NT2/D1 (cell line): ENCODE results near the gene SOX11.
"Not testable (repeated sequence)": the region's sequence is repeated elsewhere in the genome, so short reads cannot be mapped to it uniquely, and the experiment has no call there.

Experiments
- DNase-seq: peaks from one replicate; pipeline ENCODE4 v3.0.0-alpha.2; 2011; ENCODE audit warnings: low read depth, low spot score
- H3K27me3 ChIP-seq: 2 replicates; pipeline ENCODE4 v1.6.0; 2011; ENCODE audit warnings: mild to moderate bottlenecking; ENCODE audit not compliant: insufficient read length, insufficient read depth
- H3K36me3 ChIP-seq: 2 replicates; pipeline ENCODE4 v1.6.1; 2011; ENCODE audit warnings: mild to moderate bottlenecking, low read length, mixed read lengths; ENCODE audit not compliant: insufficient read depth, insufficient read length
- H3K4me1 ChIP-seq: 2 replicates; pipeline ENCODE4 v1.5.1; 2011; ENCODE audit not compliant: insufficient read depth, insufficient read length
- H3K4me3 ChIP-seq: 2 replicates; pipeline ENCODE4 v1.5.1; 2011; ENCODE audit warnings: low read depth; ENCODE audit not compliant: insufficient read length
- H3K9ac ChIP-seq: 2 replicates; pipeline ENCODE4 v1.6.0; 2011; ENCODE audit warnings: low read depth; ENCODE audit not compliant: insufficient read length
- H3K9me3 ChIP-seq: 2 replicates; pipeline ENCODE4 v1.5.1; 2011; ENCODE audit warnings: mild to moderate bottlenecking, low read length; ENCODE audit not compliant: insufficient read depth
- SUZ12 ChIP-seq: IDR thresholded peaks from 2 replicates; pipeline ENCODE4 v1.6.1; 2011; ENCODE audit not compliant: insufficient read length, insufficient read depth; ENCODE audit errors: extremely low read depth
- YY1 ChIP-seq: IDR thresholded peaks from 2 replicates; pipeline ENCODE4 v1.6.1; 2011; ENCODE audit not compliant: insufficient read length, insufficient read depth
- ZNF274 ChIP-seq: IDR thresholded peaks from 2 replicates; pipeline ENCODE4 v1.6.1; 2011; ENCODE audit warnings: mild to moderate bottlenecking, low read depth, low read length

SOX11 gene

DNA sequence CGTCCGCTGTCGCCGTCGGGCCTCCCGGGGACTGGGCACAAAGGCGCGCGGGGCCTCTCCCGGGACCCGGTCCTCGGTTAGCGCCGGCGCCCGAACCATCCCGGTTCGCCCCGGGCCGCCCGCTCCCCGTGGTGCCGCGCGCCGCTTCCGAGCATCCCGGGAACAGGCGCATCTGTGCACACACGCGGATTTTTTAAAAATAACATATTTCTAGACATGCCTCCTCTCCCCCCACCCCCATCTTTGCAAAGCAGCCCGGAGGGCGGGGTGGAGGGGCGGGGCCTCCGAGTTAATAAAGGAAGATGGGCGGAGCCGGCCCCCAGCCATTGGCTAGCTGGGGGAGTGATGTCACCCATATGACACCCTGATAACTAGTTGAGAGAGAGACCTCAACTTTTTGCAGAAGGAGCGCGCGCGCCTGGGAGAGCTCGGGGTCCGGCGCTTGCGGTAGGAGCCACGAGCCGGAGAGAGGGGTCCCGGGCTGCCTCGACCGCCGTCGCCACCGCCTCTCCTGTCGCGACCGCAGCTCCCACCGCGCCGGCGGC, at the start of gene SOX11:
Gene SOX11, plus strand, starts transcription at position 400 of the 545 bp plus-strand sequence. CDS start 338 bp downstream, outside the sequence.
- peak within 1 kb of the TSS; percentile 92 for H3K9ac ChIP-seq
- H3K36me3 ChIP-seq: peaks cover 5% of the 10 kb centered on the region
- TF ChIP-seq ZNF274: no peak
- TF ChIP-seq SUZ12: no peak
- no peak for TF ChIP-seq YY1
- peak; percentile 90 for DNase-seq
- no peaks in the 10 kb centered on the region for H3K27me3 ChIP-seq
- peak within 1 kb of the TSS; percentile 89 for H3K4me3 ChIP-seq
- H3K4me1 ChIP-seq: no peaks in the 10 kb centered on the region
- no peaks in the 10 kb centered on the region for H3K9me3 ChIP-seq

DNA sequence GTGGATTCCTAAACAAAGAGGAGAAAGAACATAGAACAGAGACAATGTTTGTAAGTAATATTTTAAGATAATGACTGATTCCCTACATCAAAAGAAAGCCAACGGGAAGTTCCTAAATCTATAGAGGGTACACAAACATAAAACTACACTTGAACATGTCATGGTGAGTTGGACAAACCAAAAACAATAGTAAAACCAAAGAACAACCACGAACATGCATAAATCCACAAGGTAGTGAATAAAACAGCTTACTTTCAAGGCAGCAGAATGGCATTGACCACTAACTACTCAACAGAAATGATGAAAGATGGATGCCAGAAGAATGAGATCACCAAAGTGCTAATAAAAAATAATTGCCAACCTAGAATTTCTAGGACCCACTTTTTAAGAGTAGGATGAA, 39.5 kb upstream of the SOX11 start:
- not testable (repeated sequence) for H3K9me3 ChIP-seq, DNase-seq, H3K4me1 ChIP-seq, H3K36me3 ChIP-seq, H3K27me3 ChIP-seq, H3K9ac ChIP-seq, H3K4me3 ChIP-seq

DNA sequence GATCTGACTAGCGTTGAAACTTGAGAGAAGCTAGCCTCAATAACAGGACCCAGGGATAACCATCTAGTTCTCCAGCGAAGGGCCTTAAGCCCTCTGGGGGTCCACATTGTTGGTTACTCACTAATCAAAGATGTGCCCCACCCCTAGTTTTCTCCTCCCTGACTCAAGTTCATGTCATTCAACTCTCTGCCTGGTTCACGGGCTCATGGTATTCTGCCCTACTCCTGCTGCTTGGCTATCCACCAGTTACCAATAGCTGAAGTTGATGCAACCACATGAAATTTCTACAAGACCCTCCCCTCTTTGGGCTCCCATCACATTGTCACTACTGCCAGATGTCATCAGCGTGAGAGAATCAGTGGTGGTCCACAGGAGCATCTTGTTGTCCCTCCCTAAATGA, 38.4 kb upstream of the SOX11 start:
- not testable (repeated sequence) for H3K9ac ChIP-seq, DNase-seq, H3K4me1 ChIP-seq, H3K36me3 ChIP-seq, H3K27me3 ChIP-seq, H3K4me3 ChIP-seq, H3K9me3 ChIP-seq

DNA sequence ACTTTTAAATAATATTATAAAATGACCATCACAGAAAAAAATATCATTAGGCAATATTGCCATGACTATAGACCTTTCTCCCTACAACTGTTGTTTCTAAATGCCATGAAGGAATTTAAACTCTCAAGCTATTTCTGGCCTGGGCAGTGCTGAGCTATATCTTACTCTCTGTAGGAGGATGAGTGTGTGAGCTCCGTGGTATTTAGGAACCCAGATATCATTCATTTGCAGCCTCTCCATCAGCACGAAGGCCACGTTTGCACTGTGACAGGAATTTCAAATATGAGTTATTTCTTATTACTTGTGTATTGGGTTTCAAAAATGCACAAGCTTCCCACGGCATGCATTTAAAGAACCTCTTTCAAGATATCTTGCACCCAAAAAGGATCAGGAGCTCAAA, 35.0 kb upstream of the SOX11 start:
- TF ChIP-seq SUZ12 (no peak), YY1 (no peak), ZNF274 (no peak)
- Histone ChIP-seq H3K4me3 (no peak overlapping the region), H3K27me3 (no peaks in the 10 kb centered on the region), H3K9me3 (no peaks in the 10 kb centered on the region), H3K9ac (no peak overlapping the region), H3K4me1 (no peaks in the 10 kb centered on the region), H3K36me3 (no peaks in the 10 kb centered on the region)
- DNase-seq: no peak

DNA sequence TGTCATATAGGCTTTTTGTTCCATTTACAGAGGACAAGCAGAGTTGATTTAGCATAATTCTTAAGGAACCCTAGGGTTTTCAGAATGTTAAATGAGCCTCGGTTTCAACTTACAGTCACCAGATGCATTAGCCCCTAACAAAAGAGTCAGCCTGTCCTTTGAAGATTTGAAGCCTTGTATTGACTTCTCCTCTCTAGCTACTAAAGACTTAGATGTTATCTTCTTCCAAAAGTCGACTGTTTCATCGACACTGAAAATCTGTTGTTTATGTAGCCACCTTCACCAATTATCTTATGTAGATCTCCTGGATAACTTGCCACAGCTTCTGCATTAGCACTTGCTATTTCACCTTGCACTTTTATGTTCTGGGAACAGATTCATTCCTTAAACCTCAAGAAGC, 31.6 kb upstream of the SOX11 start:
- Histone ChIP-seq H3K36me3 (no peaks in the 10 kb centered on the region), H3K4me3 (no peak overlapping the region), H3K4me1 (peaks cover 2% of the 10 kb centered on the region), H3K9me3 (no peaks in the 10 kb centered on the region), H3K27me3 (no peaks in the 10 kb centered on the region), H3K9ac (no peak overlapping the region)
- no peak for DNase-seq
- no peak for TF ChIP-seq SUZ12

DNA sequence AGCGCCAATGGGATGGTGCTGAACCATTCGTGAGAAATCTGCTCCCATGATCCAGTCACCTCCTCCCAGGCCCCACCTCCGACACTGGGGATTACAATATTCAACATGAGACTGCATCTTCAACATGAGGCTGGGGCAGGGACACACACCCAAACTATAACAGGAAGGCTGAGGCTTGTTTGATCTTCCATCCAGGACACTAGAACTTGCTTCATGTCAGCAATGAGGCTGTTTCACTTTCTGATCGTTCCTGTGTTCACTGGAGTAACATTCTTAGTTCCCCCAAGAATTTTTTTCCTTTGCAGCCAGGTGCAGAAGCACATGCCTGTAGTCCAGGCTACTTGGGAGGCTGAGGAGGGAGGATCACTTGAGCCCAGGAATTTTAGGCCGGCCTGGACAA, 30.8 kb upstream of the SOX11 start:
- H3K9me3 ChIP-seq: no peaks in the 10 kb centered on the region
- H3K27me3 ChIP-seq: no peaks in the 10 kb centered on the region
- H3K9ac ChIP-seq: no peak overlapping the region
- TF ChIP-seq SUZ12: no peak
- no peak for TF ChIP-seq YY1
- TF ChIP-seq ZNF274: no peak
- no peak overlapping the region for H3K4me3 ChIP-seq
- no peaks in the 10 kb centered on the region for H3K36me3 ChIP-seq
- H3K4me1 ChIP-seq: peaks cover 4% of the 10 kb centered on the region
- DNase-seq: no peak

DNA sequence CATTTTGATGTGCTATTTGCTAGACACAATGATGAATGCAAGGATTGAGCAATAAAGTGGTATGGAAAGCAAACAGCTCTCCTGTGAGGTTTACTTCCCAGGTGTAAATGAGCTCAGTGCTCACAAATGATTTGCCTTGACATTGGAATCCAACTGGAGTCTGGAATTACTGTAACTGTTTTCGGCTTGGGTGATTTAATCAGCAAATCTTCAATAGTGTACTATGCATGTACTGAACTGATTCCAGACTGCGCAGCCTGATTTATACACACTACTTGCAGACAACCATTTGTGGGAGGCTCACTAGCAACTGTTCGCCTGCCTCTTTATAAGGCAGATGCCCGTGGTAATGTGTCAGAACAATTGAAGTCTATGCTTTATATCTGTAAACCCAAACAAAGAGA, 27.9 kb upstream of the SOX11 start:
- H3K4me1 ChIP-seq: peaks cover 5% of the 10 kb centered on the region
- H3K4me3 ChIP-seq: no peak overlapping the region
- no peaks in the 10 kb centered on the region for H3K9me3 ChIP-seq
- H3K9ac ChIP-seq: no peak overlapping the region
- TF ChIP-seq ZNF274 (no peak), SUZ12 (no peak), YY1 (no peak)
- H3K36me3 ChIP-seq: no peaks in the 10 kb centered on the region
- DNase-seq: no peak
- no peaks in the 10 kb centered on the region for H3K27me3 ChIP-seq

DNA sequence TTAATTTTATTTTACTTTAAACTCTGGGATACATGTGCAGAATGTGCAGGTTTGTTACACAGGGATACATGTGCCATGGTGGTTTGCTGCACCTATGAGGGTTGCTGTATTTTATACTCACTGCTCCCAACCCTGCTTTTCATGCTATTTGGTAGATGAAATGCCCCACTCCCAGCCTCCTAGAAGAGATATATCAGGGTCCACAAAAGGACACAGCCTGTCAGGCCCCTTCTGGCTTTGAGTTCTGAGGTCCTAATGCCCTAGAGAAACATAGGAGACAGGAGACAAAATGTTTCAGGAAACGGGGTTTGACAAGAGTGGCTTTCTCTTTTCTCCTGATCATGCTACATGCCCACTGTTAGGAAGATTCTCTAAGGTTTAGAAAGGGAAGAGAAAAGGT, 27.1 kb upstream of the SOX11 start:
- Histone ChIP-seq H3K27me3 (no peaks in the 10 kb centered on the region), H3K36me3 (no peaks in the 10 kb centered on the region), H3K9me3 (no peaks in the 10 kb centered on the region), H3K9ac (no peak overlapping the region), H3K4me1 (peaks cover 5% of the 10 kb centered on the region), H3K4me3 (no peak overlapping the region)
- TF ChIP-seq SUZ12 (no peak), YY1 (no peak)
- DNase-seq: no peak
